HG02884 (cell line): Measurements from ENCODE around the gene ELFN1.

Experiments used
- ATAC-seq: cut with Tn5 transposase; IDR thresholded peaks from one replicate; pipeline ENCODE4 v1.9.1; 2021; ENCODE audit warnings: mild to moderate bottlenecking, moderate library complexity; ENCODE audit not compliant: unreplicated experiment

Gene ELFN1

GRCh38 chr7:1641661-1642260, 28.3 kb upstream of the ELFN1 start:
- no peak for ATAC-seq

GRCh38 chr7:1642291-1642731, 27.8 kb upstream of the ELFN1 start:
- ATAC-seq: no peak

GRCh38 chr7:1643270-1644092, 26.6 kb upstream of the ELFN1 start:
- no peak for ATAC-seq

- ATAC-seq: no peak
Measured at GRCh38 chr7:1644341-1645070, 25.6 kb upstream of the ELFN1 start.

- ATAC-seq: no peak
Measured at GRCh38 chr7:1645071-1645409, 25.0 kb upstream of the ELFN1 start.

- no peak for ATAC-seq
Measured at GRCh38 chr7:1645476-1645875, 24.6 kb upstream of the ELFN1 start.

- ATAC-seq: no peak
Measured at GRCh38 chr7:1646391-1646790, 23.7 kb upstream of the ELFN1 start.

GRCh38 chr7:1646957-1647891, 22.9 kb upstream of the ELFN1 start:
- ATAC-seq: no peak

- ATAC-seq: no peak
Measured at GRCh38 chr7:1647961-1648672, 22.0 kb upstream of the ELFN1 start.

GRCh38 chr7:1649751-1650326, 20.2 kb upstream of the ELFN1 start:
- ATAC-seq: no peak

- ATAC-seq: no peak
Measured at GRCh38 chr7:1650363-1651030, 19.6 kb upstream of the ELFN1 start.

GRCh38 chr7:1651031-1651446, 19.0 kb upstream of the ELFN1 start:
- ATAC-seq: no peak

- no peak for ATAC-seq
Measured at GRCh38 chr7:1651891-1652290, 18.2 kb upstream of the ELFN1 start.

- ATAC-seq: no peak
Measured at GRCh38 chr7:1653500-1653899, 16.6 kb upstream of the ELFN1 start.

GRCh38 chr7:1654111-1654510, 16.0 kb upstream of the ELFN1 start:
- ATAC-seq: no peak

GRCh38 chr7:1654738-1655475, 15.2 kb upstream of the ELFN1 start:
- no peak for ATAC-seq

GRCh38 chr7:1659696-1660095, 10.4 kb upstream of the ELFN1 start:
- no peak for ATAC-seq

- ATAC-seq: no peak
Measured at GRCh38 chr7:1661461-1661860, 8.6 kb upstream of the ELFN1 start.

- ATAC-seq: no peak
Measured at GRCh38 chr7:1662101-1662500, 8.0 kb upstream of the ELFN1 start.
